MM.1S (cell line): ENCODE measurements around the gene GRIK1.

Source experiments
- DNase-seq: peaks from one replicate; pipeline ENCODE4 v3.0.0-alpha.2; 2015
- H2AFZ ChIP-seq: fragments of 300-600 bp; sonication (generic); 2 replicates; pipeline ENCODE4 v1.6.0; 2016; ENCODE audit warnings: antibody characterized with exemption, low read length
- H3F3A ChIP-seq: fragments of 300-600 bp; sonication (generic); 2 replicates; pipeline ENCODE4 v1.6.1; 2016; ENCODE audit warnings: mild to moderate bottlenecking, antibody characterized with exemption, low read length, moderate library complexity, mixed read lengths; ENCODE audit not compliant: insufficient read depth
- H3K27ac ChIP-seq: fragments of 300-600 bp; sonication (generic); 2 replicates; pipeline ENCODE4 v1.5.1; 2016; ENCODE audit warnings: mild to moderate bottlenecking, low read length
- H3K27me3 ChIP-seq: fragments of 300-600 bp; sonication (generic); replicated peaks from 2 replicates; pipeline ENCODE4 v1.6.0; 2016; ENCODE audit warnings: low read length; ENCODE audit not compliant: insufficient read depth
- H3K36me3 ChIP-seq: fragments of 300-600 bp; sonication (generic); replicated peaks from 2 replicates; pipeline ENCODE4 v1.6.1; 2016; ENCODE audit warnings: mild to moderate bottlenecking, low read length, mixed read lengths; ENCODE audit not compliant: insufficient read depth
- H3K4me1 ChIP-seq: fragments of 300-600 bp; sonication (generic); 2 replicates; pipeline ENCODE4 v1.6.1; 2016; ENCODE audit warnings: low read length, mixed read lengths
- H3K4me2 ChIP-seq: fragments of 300-600 bp; sonication (generic); 2 replicates; pipeline ENCODE4 v1.6.0; 2016; ENCODE audit warnings: low read depth, low read length
- H3K4me3 ChIP-seq: fragments of 300-600 bp; sonication (generic); 2 replicates; pipeline ENCODE4 v1.5.1; 2016; ENCODE audit warnings: low read length, mixed read lengths
- H3K79me2 ChIP-seq: fragments of 300-600 bp; sonication (generic); 2 replicates; pipeline ENCODE4 v1.6.1; 2016; ENCODE audit warnings: mixed run types, low read length, mixed read lengths
- H3K9ac ChIP-seq: fragments of 300-600 bp; sonication (generic); 2 replicates; pipeline ENCODE4 v1.6.1; 2016; ENCODE audit warnings: low read length, mixed read lengths
- H3K9me2 ChIP-seq: fragments of 300-600 bp; sonication (generic); replicated peaks from 2 replicates; pipeline ENCODE4 v1.6.1; 2016; ENCODE audit warnings: mild to moderate bottlenecking, low read length, mixed read lengths; ENCODE audit not compliant: insufficient read depth
- H3K9me3 ChIP-seq: fragments of 300-600 bp; sonication (generic); replicated peaks from 2 replicates; pipeline ENCODE4 v1.6.1; 2016; ENCODE audit warnings: mild to moderate bottlenecking, low read length, mixed read lengths; ENCODE audit not compliant: insufficient read depth
- H4K20me1 ChIP-seq: fragments of 300-600 bp; sonication (generic); 2 replicates; pipeline ENCODE4 v1.6.1; 2016; ENCODE audit warnings: mild to moderate bottlenecking, low read length, moderate library complexity, mixed read lengths; ENCODE audit not compliant: insufficient read depth
- EZH2 ChIP-seq: fragments of 300-600 bp; sonication (generic); optimal IDR thresholded peaks from 2 replicates; pipeline ENCODE3; 2017; ENCODE audit warnings: low read depth, mild to moderate bottlenecking, antibody characterized with exemption, low read length, mixed read lengths
- EZH2phosphoT487 ChIP-seq: fragments of 300-600 bp; sonication (generic); IDR thresholded peaks from 2 replicates; pipeline ENCODE4 v1.6.1; 2018; ENCODE audit warnings: antibody characterized with exemption, low read length
- TF ChIP-seq, protein P1 (sequence below): fragments of 300-600 bp; sonication (generic); IDR thresholded peaks from 2 replicates; pipeline ENCODE4 v1.5.1; 2016; ENCODE audit warnings: antibody characterized with exemption, low read length, mixed read lengths

GRIK1 gene

DNA sequence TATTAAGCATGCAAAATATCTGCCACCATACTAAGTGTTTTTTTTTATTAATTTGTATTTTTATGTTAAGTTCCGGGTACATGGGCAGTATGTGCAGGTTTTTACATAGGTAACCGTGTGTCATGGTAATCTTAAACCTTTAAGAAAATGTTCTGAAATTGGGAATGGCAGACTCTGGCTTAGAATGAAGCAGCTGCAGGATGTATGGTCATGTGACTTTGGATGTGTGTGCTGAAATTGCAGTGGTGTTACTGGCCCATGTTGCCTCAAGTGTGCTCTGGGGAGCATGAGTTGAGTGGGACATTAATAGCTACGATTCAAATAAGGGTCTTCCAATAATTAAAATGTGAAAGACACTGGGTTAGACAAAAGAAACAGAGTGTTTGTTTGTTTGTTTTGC is 6.7 kb downstream of the GRIK1 start:
- no peaks in the 10 kb centered on the region for H3K36me3 ChIP-seq
- TF ChIP-seq EZH2 (no peak), EZH2phosphoT487 (no peak)
- TF ChIP-seq, protein P1, sequence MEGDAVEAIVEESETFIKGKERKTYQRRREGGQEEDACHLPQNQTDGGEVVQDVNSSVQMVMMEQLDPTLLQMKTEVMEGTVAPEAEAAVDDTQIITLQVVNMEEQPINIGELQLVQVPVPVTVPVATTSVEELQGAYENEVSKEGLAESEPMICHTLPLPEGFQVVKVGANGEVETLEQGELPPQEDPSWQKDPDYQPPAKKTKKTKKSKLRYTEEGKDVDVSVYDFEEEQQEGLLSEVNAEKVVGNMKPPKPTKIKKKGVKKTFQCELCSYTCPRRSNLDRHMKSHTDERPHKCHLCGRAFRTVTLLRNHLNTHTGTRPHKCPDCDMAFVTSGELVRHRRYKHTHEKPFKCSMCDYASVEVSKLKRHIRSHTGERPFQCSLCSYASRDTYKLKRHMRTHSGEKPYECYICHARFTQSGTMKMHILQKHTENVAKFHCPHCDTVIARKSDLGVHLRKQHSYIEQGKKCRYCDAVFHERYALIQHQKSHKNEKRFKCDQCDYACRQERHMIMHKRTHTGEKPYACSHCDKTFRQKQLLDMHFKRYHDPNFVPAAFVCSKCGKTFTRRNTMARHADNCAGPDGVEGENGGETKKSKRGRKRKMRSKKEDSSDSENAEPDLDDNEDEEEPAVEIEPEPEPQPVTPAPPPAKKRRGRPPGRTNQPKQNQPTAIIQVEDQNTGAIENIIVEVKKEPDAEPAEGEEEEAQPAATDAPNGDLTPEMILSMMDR, result no peak

DNA sequence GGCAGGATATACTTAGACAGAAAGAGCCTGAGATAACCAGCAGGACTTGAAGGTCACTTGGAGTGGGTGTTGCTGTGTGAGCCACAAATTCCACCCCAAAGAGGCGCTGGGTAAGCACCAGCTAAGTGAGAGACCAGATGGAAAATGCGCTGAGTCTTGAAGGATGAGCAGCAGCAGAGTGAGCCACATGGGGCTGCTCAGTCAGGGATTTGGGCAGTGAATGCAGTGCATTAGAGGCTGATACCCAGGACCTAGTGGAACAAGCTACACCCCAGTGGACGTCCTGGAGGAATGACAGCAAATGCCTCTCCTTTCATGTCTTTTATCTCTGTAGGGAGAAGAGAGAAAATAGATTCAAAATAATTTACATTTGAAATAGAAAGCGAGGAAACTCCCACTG is 11.3 kb downstream of the GRIK1 start:
- Histone ChIP-seq H3K4me3 (no peak overlapping the region), H3K27me3 (no peaks in the 10 kb centered on the region), H3K27ac (no peak overlapping the region), H3K9me2 (no peaks in the 10 kb centered on the region), H4K20me1 (no peaks in the 10 kb centered on the region), H3K79me2 (no peaks in the 10 kb centered on the region), H3K4me2 (no peak overlapping the region), H3K4me1 (no peaks in the 10 kb centered on the region), H3K9ac (no peak overlapping the region), H3K9me3 (no peaks in the 10 kb centered on the region), H3F3A (no peaks in the 10 kb centered on the region), H2AFZ (no peak overlapping the region), H3K36me3 (no peaks in the 10 kb centered on the region)
- DNase-seq, result no peak
- TF ChIP-seq EZH2phosphoT487, result no peak
- TF ChIP-seq, protein P1, result no peak

More for the DNA sequence above, 6.7 kb downstream of the GRIK1 start:
- Histone ChIP-seq H4K20me1 (no peaks in the 10 kb centered on the region), H3K79me2 (no peaks in the 10 kb centered on the region), H3K27ac (no peak overlapping the region), H3K9me3 (no peaks in the 10 kb centered on the region), H3K27me3 (no peaks in the 10 kb centered on the region), H3F3A (no peaks in the 10 kb centered on the region), H3K9me2 (no peaks in the 10 kb centered on the region), H2AFZ (no peak overlapping the region), H3K4me1 (no peaks in the 10 kb centered on the region), H3K9ac (no peak overlapping the region), H3K4me3 (no peak overlapping the region), H3K4me2 (no peak overlapping the region)
- DNase-seq, result no peak

DNA sequence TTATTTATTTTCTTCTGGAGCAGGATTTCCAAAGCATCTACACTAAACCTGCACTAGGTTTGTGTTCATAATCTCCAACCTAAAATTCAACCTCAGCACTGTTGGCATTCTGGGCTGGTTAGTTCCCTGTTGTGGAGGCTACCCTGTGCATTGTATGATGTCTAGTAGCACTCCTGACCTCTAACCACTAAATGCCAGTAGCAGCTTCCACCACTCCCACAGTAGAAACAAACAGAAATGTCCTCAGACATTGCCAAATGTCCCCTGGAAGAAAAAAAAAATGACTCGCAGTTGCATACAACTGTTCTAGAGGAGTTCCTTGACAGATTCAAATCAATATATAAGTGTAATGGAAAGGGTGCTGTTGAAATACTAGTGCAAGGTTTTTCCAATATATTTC is 18.9 kb downstream of the GRIK1 start:
- Histone ChIP-seq H4K20me1 (no peaks in the 10 kb centered on the region), H3K4me3 (no peak overlapping the region), H3K9ac (no peak overlapping the region), H3K9me2 (no peaks in the 10 kb centered on the region), H3K79me2 (no peaks in the 10 kb centered on the region), H2AFZ (no peak overlapping the region), H3F3A (no peaks in the 10 kb centered on the region), H3K9me3 (no peaks in the 10 kb centered on the region), H3K36me3 (no peaks in the 10 kb centered on the region), H3K4me2 (no peak overlapping the region), H3K27me3 (no peaks in the 10 kb centered on the region), H3K27ac (no peak overlapping the region), H3K4me1 (no peaks in the 10 kb centered on the region)
- TF ChIP-seq EZH2, result no peak
- TF ChIP-seq, protein P1, result no peak
- no peak for TF ChIP-seq EZH2phosphoT487
- DNase-seq, result no peak

DNA sequence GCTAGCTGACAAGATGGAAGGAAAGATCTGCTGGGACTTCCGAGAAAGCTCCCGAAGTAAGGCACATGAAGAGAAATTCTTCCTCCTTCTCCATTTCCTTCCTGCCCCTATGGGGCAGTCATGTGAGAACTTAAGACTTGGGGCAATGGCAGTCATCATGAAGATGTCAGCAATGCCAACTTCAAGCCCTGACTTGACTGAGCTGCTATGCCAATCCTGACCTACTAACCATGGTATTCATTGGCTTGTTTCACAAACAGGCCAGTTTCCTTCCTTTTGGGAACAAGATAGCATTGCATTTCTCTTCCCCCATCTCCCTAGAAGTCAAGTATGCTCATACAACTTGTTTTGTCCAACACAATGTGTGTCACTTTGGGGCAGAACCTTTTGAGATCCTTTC is 25.5 kb downstream of the GRIK1 start:
- Histone ChIP-seq H3K4me3 (no peak overlapping the region), H3K27ac (no peak overlapping the region), H3K9me3 (no peaks in the 10 kb centered on the region), H3K9me2 (no peaks in the 10 kb centered on the region), H3K36me3 (no peaks in the 10 kb centered on the region), H2AFZ (no peak overlapping the region), H3K4me2 (no peak overlapping the region), H3F3A (no peaks in the 10 kb centered on the region), H3K27me3 (no peaks in the 10 kb centered on the region), H3K9ac (no peak overlapping the region), H3K4me1 (no peaks in the 10 kb centered on the region), H4K20me1 (no peaks in the 10 kb centered on the region), H3K79me2 (no peaks in the 10 kb centered on the region)
- TF ChIP-seq, protein P1, result no peak
- TF ChIP-seq EZH2 (no peak), EZH2phosphoT487 (no peak)
- DNase-seq, result no peak
